Neuronal stem cell (in vitro differentiated cells): ENCODE measurements around the gene MRGPRX1. TPM values are rescaled to one million over a fixed set of nuclear protein-coding genes. Genes with fewer than 3 reads are reported as not detected.
A peak's percentile ranks its signal among the peaks of the same experiment; 100 is the strongest.

Experiments
- DNase-seq: peaks from one replicate; pipeline ENCODE4 v3.0.0-alpha.2; 2013; ENCODE audit warnings: low spot score
- H2AFZ ChIP-seq: one replicate; pipeline ENCODE4 v1.6.1; 2013; ENCODE audit warnings: mild to moderate bottlenecking, low read length, inconsistent platforms
- H2AK5ac ChIP-seq: 2 replicates; pipeline ENCODE4 v1.6.1; 2013; ENCODE audit warnings: low read depth, mild to moderate bottlenecking, inconsistent platforms, low read length, moderate library complexity, mixed read lengths
- H2BK120ac ChIP-seq: 2 replicates; pipeline ENCODE4 v1.6.1; 2013; ENCODE audit warnings: low read depth, mild to moderate bottlenecking, inconsistent platforms, low read length, moderate library complexity, mixed read lengths
- H2BK12ac ChIP-seq: one replicate; pipeline ENCODE4 v1.6.1; 2013; ENCODE audit warnings: low read length, inconsistent platforms
- H2BK15ac ChIP-seq: 2 replicates; pipeline ENCODE4 v1.6.1; 2013; ENCODE audit warnings: mild to moderate bottlenecking, low read length, inconsistent platforms, mixed read lengths
- H2BK5ac ChIP-seq: one replicate; pipeline ENCODE4 v1.6.1; 2013; ENCODE audit warnings: inconsistent platforms, mild to moderate bottlenecking, low read length, moderate library complexity
- H3K14ac ChIP-seq: one replicate; pipeline ENCODE4 v1.6.1; 2013; ENCODE audit warnings: low read length, inconsistent platforms
- H3K18ac ChIP-seq: 2 replicates; pipeline ENCODE4 v1.6.1; 2013; ENCODE audit warnings: low read length, inconsistent platforms
- H3K23ac ChIP-seq: 2 replicates; pipeline ENCODE4 v1.6.1; 2013; ENCODE audit warnings: low read depth, mild to moderate bottlenecking, mixed read lengths, low read length, inconsistent platforms; ENCODE audit not compliant: poor library complexity
- H3K27ac ChIP-seq: replicated peaks from 3 replicates; pipeline ENCODE4 v1.5.1; 2013; ENCODE audit warnings: low read length, inconsistent platforms
- H3K27me3 ChIP-seq, 3 experiments: 2 replicates each; pipeline ENCODE4 v1.6.1; 2013; ENCODE audit warnings: low read length in 3 of 3, mild to moderate bottlenecking in 2 of 3, inconsistent platforms in 1 of 3, low read depth in 1 of 3, mixed read lengths in 1 of 3, moderate library complexity in 1 of 3; ENCODE audit not compliant: control insufficient read depth in 3 of 3, insufficient read depth in 3 of 3
- H3K36me3 ChIP-seq, 2 donors: replicated peaks in 1 of 2; 2 replicates each; pipeline ENCODE4 v1.6.1; 2013; ENCODE audit warnings: low read length in 2 of 2; ENCODE audit not compliant: control insufficient read depth in 2 of 2, insufficient read depth in 2 of 2
- H3K4ac ChIP-seq: 2 replicates; pipeline ENCODE4 v1.6.1; 2013; ENCODE audit warnings: inconsistent platforms, mild to moderate bottlenecking, low read length, moderate library complexity
- H3K4me1 ChIP-seq, 2 donors: 1 replicate in 1 of 2; 2 replicates in 1 of 2; pipeline ENCODE4 v1.6.1; 2013; ENCODE audit warnings: low read length in 2 of 2, low read depth in 1 of 2; ENCODE audit not compliant: control insufficient read depth in 2 of 2, insufficient read depth in 1 of 2
- H3K4me2 ChIP-seq: one replicate; pipeline ENCODE4 v1.6.1; 2013; ENCODE audit warnings: mild to moderate bottlenecking, low read length, inconsistent platforms; ENCODE audit not compliant: insufficient read depth, poor library complexity, severe bottlenecking
- H3K4me3 ChIP-seq, 2 donors: 2 replicates each; pipeline ENCODE4 v1.5.1; 2013; ENCODE audit warnings: low read length in 2 of 2, mild to moderate bottlenecking in 2 of 2, inconsistent platforms in 1 of 2, moderate library complexity in 1 of 2
- H3K79me1 ChIP-seq: one replicate; pipeline ENCODE4 v1.6.1; 2013; ENCODE audit warnings: low read depth, mild to moderate bottlenecking, inconsistent platforms, low read length, moderate library complexity
- H3K9ac ChIP-seq: one replicate; pipeline ENCODE4 v1.6.1; 2013; ENCODE audit warnings: mild to moderate bottlenecking, low read depth, low read length, inconsistent platforms; ENCODE audit not compliant: poor library complexity
- H3K9me3 ChIP-seq, 2 donors: replicated peaks in 1 of 2; 2 replicates each; pipeline versions ENCODE3 to v1.6.1; 2013; ENCODE audit warnings: low read length in 2 of 2, mild to moderate bottlenecking in 2 of 2, inconsistent platforms in 1 of 2, low read depth in 1 of 2, mixed read lengths in 1 of 2, moderate library complexity in 1 of 2; ENCODE audit not compliant: control insufficient read depth in 2 of 2, insufficient read depth in 1 of 2
- H4K8ac ChIP-seq: one replicate; pipeline ENCODE4 v1.6.1; 2013; ENCODE audit warnings: low read depth, mild to moderate bottlenecking, inconsistent platforms, low read length, moderate library complexity
- H4K91ac ChIP-seq: one replicate; pipeline ENCODE4 v1.6.1; 2013; ENCODE audit warnings: low read length, low read depth, mild to moderate bottlenecking, inconsistent platforms; ENCODE audit not compliant: poor library complexity
- WGBS, 2 donors: extraction: QIAGEN DNeasy Blood & Tissue Kit; methylation state at CpG; one replicate each; pipeline ENCODE4 v1.1.7; 2013; ENCODE audit warnings: missing lambda C conversion rate in 2 of 2, mixed read lengths in 1 of 2; ENCODE audit not compliant: insufficient read length in 2 of 2, insufficient replicate concordance in 1 of 2; ENCODE audit errors: extremely low coverage in 2 of 2; 5-methylcytosine and 5-hydroxymethylcytosine counted together
- polyA plus RNA-seq, 2 experiments: library from polyadenylated mRNA; stranded (reverse); fragments of 200-250 nt; gene quantifications; one replicate each; pipeline ENCODE4 v1.2.3, GENCODE V29; 2013

The MRGPRX1 gene
- not detected for polyA plus RNA-seq (2013, experiment 1 of 2)
- polyA plus RNA-seq (2013, experiment 2 of 2): not detected

- Histone ChIP-seq H3K9ac (no peak within 1 kb of the TSS), H2BK15ac (no peak within 1 kb of the TSS), H2BK12ac (no peak within 1 kb of the TSS), H4K91ac (no peak within 1 kb of the TSS), H3K4me2 (no peak within 1 kb of the TSS), H3K79me1 (no peaks in the 10 kb centered on the region), H3K4me3 (no peak within 1 kb of the TSS), H3K27ac (no peak within 1 kb of the TSS), H3K27me3 (peaks cover 0 to 10% (median 0%) of the 10 kb centered on the region in 3 experiments), H3K4ac (no peak within 1 kb of the TSS), H2AFZ (no peak within 1 kb of the TSS), H3K18ac (no peak within 1 kb of the TSS), H3K4me1 (peaks cover 0 to 1% of the 10 kb centered on the region in 2 donors), H2BK5ac (no peak within 1 kb of the TSS), H3K36me3 (no peaks in the 10 kb centered on the region), H4K8ac (no peak within 1 kb of the TSS), H2AK5ac (no peak within 1 kb of the TSS), H2BK120ac (no peak within 1 kb of the TSS), H3K9me3 (no peaks in the 10 kb centered on the region), H3K23ac (no peak within 1 kb of the TSS), H3K14ac (no peak within 1 kb of the TSS)
- no peak for DNase-seq
- no CpG with 5 or more reads among the region's 2 CpGs for WGBS, 2 donors
These were observed at the start of gene MRGPRX1 for GRCh38 chr11:18939314-18939713. MRGPRX1 (minus strand) TSS chr11:18939414; CDS start chr11:18934784, 4,630 bp downstream.

DNA sequence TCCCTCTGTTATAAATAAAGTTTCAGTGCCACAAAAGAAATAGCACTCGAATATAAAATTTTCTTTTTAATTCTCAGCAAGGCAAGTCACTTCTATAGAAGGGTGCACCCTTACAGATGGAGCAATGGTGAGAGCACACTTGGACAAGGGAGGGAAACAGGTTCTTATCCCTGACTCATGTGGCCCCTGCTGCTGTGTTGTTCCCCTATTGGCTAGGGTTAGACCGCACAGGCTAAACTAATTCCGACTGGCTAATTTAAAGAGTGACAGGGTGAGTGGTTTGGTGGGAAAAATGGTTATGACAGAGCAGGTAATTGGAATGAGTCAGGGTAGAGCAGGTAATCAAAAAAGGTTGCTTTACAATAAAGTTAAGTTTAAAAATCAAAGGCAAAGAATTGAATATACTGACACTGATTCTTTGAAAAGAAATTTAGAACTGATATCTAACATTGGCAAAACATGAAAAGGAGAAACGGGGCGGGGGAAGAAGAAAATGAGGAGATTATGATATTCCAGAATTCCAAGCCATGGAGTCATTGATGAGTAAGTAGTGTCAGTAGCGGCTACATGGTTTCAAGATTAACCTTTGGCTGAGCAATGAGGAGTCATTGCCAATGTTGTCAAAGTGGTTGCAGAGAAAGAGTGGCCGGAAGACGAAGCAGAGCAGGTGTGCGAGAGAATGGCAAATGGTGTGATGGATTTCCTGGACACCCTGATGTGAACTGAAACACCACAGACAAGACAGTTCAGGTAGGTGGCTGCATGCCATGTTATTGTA is 48.4 kb upstream of the MRGPRX1 start:
- no peak for DNase-seq
- Histone ChIP-seq H2AFZ (no peak overlapping the region), H3K4me1 (peaks cover 0 to 2% of the 10 kb centered on the region in 2 donors), H3K79me1 (no peaks in the 10 kb centered on the region), H3K27ac (no peak overlapping the region), H3K4me3 (no peak overlapping the region), H2BK12ac (no peak overlapping the region), H3K9ac (no peak overlapping the region), H3K4ac (no peak overlapping the region), H3K14ac (no peak overlapping the region), H3K18ac (no peak overlapping the region), H3K36me3 (no peaks in the 10 kb centered on the region), H3K4me2 (no peak overlapping the region), H3K9me3 (no peaks in the 10 kb centered on the region), H2BK15ac (no peak overlapping the region), H3K27me3 (peaks cover 0 to 9% (median 0%) of the 10 kb centered on the region in 3 experiments), H4K8ac (no peak overlapping the region), H2BK120ac (no peak overlapping the region), H3K23ac (no peak overlapping the region), H4K91ac (no peak overlapping the region), H2AK5ac (no peak overlapping the region), H2BK5ac (no peak overlapping the region)
- no CpG with 5 or more reads among the region's 9 CpGs for WGBS, 2 donors

DNA sequence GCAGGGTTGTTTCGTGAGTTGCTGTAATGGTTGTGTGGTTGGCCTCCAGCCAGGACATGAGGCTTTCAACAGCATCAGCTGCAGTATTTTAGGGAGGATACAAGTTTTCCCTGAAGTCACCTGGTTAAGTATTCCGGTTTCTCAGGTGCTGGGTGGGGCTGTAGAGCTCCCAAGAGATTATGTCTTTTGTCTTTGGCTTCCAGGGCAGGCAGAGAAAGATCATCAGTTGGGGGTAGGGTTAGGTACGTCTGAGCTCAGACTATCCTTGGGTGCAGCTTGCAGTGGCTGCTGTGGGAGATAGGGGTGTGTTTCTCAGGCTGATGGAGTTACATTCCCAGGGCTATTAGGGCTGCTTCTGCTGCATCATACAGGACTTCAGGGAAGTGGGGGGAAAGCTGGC is 47.5 kb upstream of the MRGPRX1 start:
- H3K18ac ChIP-seq: peak overlapping the region; percentile 67
- H3K4me3 ChIP-seq: no peak overlapping the region
- H2BK5ac ChIP-seq: no peak overlapping the region
- no peaks in the 10 kb centered on the region for H3K79me1 ChIP-seq
- H4K8ac ChIP-seq: no peak overlapping the region
- WGBS, 2 donors: no CpG with 5 or more reads among the region's 3 CpGs
- no peak overlapping the region for H3K9ac ChIP-seq
- no peak overlapping the region for H2BK120ac ChIP-seq
- peaks cover 0 to 9% (median 0%) of the 10 kb centered on the region in 3 experiments for H3K27me3 ChIP-seq
- peaks cover 0 to 2% of the 10 kb centered on the region in 2 donors for H3K4me1 ChIP-seq
- H3K9me3 ChIP-seq: no peaks in the 10 kb centered on the region
- DNase-seq: no peak
- no peak overlapping the region for H2BK15ac ChIP-seq
- H2AFZ ChIP-seq: no peak overlapping the region
- no peak overlapping the region for H2AK5ac ChIP-seq
- no peak overlapping the region for H3K4me2 ChIP-seq
- no peak overlapping the region for H2BK12ac ChIP-seq
- no peak overlapping the region for H3K4ac ChIP-seq
- H3K27ac ChIP-seq: no peak overlapping the region
- H3K36me3 ChIP-seq: no peaks in the 10 kb centered on the region
- H3K23ac ChIP-seq: no peak overlapping the region
- H4K91ac ChIP-seq: no peak overlapping the region
- H3K14ac ChIP-seq: no peak overlapping the region

DNA sequence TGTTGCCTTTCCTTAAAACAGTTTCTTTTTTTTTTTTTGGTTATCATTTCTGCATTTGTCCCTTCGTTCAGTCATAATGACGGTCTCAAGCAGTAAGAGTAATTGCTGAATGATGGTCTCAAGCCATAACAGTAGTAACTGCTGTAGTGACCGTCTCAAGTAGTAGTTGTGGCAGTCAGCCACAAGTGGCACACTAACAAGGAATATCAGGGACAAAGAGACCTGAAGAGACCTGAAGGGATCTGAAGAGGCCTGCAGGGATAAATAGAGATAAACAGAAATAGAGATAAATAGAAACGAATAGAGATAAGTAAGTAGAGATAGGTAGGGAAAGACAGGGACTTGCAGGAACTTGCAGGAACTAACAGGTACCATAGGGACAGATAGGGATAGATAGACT is 42.7 kb upstream of the MRGPRX1 start:
- peaks cover 0 to under 1% of the 10 kb centered on the region in 2 donors for H3K4me1 ChIP-seq
- no peak overlapping the region for H3K18ac ChIP-seq
- 100% methylated on average over 1 of the region's 4 CpGs; no CpG with 5 or more reads in 1 of the 2 donors for WGBS, 2 donors
- no peak overlapping the region for H3K4me3 ChIP-seq
- H4K91ac ChIP-seq: no peak overlapping the region
- H3K9ac ChIP-seq: no peak overlapping the region
- no peak overlapping the region for H2AFZ ChIP-seq
- H3K4me2 ChIP-seq: no peak overlapping the region
- H2BK12ac ChIP-seq: no peak overlapping the region
- no peak overlapping the region for H2BK120ac ChIP-seq
- H3K27me3 ChIP-seq: peaks cover 0 to 9% (median 0%) of the 10 kb centered on the region in 3 experiments
- no peak overlapping the region for H3K14ac ChIP-seq
- no peak overlapping the region for H2BK15ac ChIP-seq
- H3K36me3 ChIP-seq: no peaks in the 10 kb centered on the region
- no peaks in the 10 kb centered on the region for H3K79me1 ChIP-seq
- H3K9me3 ChIP-seq: no peaks in the 10 kb centered on the region
- no peak overlapping the region for H3K27ac ChIP-seq
- no peak overlapping the region for H3K4ac ChIP-seq
- no peak for DNase-seq
- no peak overlapping the region for H4K8ac ChIP-seq
- no peak overlapping the region for H2AK5ac ChIP-seq
- no peak overlapping the region for H3K23ac ChIP-seq
- no peak overlapping the region for H2BK5ac ChIP-seq
